ENCODE data around the gene TCFL5.
"Not testable (repeated sequence)": the region's sequence is repeated elsewhere in the genome, so short reads cannot be mapped to it uniquely, and the experiment has no call there.

The TCFL5 gene

DNA sequence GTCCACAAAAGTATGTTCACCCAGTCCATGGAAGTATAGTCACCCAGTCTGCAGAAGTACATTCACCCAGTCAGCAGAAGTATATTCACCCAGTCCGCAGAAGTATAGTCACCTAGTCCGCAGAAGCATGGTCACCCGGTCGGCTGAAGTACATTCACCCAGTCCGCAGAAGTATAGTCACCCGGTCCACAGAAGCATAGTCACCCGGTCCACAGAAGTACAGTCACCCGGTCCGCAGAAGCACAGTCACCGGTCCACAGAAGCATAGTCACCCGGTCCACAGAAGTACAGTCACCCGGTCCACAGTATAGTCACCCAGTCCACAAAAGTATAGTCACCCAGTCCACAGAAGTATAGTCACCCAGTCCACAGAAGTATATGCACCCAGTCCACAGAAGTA, 8.8 kb downstream of the TCFL5 start:
- DNase-seq: no peak

DNA sequence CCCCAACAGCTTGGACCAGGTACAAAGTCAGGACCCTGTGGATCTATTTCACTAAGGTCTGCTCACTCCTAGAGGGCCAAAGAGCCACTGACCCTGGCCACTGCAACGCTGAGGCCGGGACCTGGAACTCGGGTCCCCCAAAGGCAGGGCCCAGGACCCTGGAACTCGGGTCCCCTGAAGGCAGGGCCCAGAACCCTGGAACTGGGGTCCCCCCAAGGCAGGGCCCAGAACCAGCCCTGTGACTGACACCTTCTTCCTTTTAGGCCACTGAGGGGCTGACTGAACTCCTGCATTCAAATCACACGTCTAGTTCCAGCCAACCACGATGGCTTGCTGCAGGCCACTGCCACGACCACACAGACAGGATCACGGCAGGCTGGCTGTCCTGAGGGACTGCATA, 9.4 kb downstream of the TCFL5 start:
- DNase-seq: no peak

DNA sequence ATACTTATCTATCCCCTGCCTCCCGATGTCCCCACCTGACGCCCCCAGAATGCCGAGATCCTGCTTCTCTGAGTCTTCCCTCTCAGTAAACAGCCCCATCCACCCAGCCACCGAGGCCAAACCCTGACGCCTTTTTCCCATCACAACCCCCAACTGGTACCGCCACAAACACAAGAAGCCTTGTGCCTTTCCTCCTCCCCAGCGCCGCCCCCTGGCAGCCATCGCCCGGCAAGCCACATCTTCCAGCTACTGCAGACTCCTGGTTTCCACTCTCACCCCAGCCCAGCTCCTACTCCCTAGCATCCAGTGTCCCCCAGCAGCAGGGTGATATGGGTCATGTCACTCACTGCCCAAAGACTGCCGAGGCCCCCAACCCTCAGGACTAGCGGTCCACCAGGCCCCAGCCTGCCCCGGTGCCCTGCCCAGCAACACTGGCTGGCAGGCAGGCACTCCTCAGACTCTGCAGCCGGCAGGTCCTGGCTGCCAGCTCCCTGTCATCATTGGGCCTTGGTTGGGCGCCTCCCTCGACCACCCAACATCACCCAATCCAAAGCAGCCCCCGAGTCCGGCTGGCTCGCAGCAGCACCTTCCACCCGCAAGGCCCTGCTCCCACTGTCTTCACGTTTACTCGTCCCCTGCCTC, 11.2 kb downstream of the TCFL5 start:
- DNase-seq: no peak

DNA sequence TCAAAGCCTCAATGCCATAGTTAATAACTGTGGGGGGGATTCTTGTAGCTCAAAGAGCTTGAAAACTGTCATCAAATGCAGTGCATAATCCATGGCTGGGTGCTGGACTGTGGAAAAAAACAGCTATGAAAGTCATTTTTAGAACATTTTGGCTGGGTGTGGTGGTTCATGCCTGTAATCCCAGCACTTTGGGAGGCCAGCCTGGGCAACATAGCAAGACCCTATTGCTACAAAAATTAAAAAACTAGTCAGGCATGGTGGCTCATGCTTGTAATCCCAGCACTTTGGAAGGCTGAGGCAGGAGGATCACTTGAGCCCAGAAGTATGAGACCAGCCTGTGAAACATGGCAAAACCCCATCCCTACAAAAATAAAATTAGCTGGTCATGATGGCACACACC, 12.2 kb downstream of the TCFL5 start:
- no peak for DNase-seq

DNA sequence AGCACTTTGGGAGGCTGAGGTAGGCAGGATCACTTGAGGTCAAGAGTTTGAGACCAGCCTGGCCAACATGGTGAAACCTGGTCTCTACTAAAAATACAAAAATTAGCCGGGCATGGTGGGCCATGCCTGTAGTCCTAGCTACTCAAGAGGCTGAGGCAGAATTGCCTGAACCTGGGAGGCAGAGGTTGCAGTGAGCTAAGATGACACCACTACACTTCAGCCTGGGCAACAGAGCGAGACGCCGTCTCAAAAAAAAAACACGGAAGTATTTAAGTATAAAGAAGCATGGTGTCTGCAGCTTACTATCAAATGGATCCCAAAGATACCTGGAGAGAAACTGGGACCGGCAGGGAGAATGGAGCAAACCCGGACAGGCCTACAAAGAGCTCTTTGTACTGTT, 12.7 kb downstream of the TCFL5 start:
- not testable (repeated sequence) for DNase-seq

DNA sequence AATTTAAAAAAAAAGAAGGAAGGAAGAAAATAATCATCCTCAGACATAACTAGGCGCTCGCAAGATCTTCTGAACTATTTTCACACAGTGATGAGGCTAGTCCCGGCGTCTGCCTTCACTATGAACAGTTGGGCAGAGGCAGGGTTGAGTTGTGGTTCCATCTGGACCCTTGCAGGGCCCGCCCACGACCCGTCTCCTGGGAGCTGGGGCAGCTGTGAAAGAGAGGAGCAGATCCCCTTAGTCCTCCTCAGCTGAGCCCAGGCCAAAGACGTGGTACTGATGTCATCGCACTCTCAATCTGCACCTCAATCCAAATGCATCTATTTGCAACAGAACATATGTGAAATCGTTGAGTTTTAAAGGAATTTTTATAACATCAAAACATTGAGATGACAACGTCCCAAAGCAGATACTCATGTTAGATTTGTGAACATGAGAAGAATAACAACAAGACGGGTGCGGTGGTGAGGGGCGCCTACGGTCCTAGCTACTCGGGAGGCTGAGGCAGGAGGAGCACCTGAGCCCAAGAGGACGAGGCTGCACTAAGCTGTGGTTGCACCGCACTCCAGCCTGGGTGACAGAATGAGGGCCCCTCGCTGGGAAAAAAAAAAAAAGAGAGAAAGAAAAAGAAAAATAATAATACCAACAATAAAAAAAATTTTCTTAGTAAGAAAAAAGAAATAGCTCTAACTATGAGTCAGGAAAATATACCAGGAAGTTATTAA, 15.3 kb downstream of the TCFL5 start:
- no peak for DNase-seq

DNA sequence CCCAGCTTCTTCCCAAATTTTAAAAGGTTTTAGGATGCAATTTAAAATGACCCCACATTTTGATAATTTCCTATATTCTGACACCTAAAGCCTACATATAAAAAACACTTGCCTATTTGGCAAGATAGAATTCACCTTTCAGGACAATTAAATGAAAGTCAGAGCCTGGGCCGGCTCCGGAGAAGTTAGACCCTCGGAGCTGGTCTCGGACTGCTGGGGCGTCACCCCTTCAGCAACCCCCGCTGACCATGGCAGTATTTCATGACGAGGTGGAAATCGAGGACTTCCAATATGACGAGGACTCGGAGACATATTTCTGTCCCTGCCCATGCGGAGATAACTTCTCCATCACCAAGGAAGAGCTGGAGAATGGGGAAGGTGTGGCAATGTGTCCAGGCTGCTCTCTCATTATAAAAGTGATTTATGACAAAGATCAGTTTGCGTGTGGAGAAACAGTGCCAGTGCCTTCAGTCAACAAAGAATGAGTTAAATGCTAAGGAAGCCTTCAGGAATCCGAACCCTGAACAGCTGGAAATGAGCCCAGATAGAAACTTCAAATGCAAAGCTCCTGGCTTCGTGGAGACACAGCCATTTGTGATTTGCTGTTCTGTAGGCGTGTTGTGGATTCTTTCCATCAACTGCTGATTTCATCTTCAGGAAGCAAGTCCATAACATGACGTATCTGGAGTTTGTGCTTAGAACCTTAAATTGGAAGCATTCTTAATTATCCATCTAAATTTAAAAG, 16.0 kb downstream of the TCFL5 start:
- DNase-seq: no peak

DNA sequence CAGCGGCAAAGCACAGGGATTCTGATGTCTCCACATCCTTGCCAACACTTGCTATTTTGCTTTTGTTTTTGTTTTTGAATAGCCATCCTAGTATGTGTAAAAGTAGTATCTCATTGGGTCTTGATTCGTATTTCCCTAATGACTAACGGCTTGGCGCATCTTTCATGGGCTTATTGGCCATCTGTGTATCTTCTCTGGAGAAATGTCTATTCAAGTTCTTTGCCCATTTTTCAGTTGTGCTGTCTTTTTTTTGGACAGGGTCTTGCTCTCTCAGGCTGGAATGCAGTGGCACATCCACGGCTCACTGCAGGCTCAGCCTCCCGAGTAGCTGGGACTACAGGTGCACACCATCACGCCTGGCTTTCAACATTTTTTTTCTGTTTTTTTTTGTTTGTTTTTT, 17.4 kb downstream of the TCFL5 start:
- DNase-seq: no peak

DNA sequence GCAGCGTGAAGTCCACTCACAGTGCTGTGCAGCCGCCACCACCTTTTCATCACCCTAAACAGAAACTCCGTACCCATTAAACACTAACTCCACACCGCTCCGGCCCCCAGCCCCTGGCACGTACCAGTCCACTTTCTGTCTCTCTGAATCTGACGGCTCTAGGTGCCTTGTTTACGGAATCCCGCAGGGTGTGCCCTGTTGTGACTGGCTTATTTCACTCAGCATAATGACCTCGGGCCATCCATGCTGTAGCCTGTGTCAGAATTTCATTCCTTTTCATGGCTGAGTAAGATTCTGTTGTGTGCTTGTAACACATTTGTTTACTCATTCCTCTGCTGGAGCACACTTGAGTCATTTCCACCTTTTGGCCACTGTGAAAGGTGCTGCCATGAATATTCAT, 18.0 kb downstream of the TCFL5 start:
- no peak for DNase-seq

DNA sequence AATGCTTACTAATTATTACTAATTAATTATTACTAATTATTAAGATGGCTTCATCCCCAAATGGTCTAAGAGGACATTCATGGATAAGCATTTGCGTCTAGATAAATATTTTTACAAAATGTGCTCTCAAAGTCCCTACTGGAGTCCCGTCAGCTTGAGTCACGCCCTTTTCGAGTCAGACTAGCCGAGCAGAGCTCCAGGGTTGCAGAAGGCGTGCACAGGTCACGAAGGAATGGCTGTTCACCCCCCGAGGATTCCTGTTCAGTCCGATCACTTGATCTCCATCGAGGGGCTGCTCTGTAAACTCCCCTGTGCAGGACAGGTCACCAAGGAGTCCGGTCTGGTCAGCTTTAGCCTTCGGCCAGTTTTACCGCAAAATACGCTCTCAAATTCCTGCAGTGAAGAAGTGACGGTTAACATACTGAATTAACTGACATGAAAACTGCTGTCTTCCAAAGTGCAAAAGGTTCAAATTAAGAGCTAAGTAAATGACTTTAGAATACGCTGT, 19.9 kb downstream of the TCFL5 start:
- no peak for DNase-seq

DNA sequence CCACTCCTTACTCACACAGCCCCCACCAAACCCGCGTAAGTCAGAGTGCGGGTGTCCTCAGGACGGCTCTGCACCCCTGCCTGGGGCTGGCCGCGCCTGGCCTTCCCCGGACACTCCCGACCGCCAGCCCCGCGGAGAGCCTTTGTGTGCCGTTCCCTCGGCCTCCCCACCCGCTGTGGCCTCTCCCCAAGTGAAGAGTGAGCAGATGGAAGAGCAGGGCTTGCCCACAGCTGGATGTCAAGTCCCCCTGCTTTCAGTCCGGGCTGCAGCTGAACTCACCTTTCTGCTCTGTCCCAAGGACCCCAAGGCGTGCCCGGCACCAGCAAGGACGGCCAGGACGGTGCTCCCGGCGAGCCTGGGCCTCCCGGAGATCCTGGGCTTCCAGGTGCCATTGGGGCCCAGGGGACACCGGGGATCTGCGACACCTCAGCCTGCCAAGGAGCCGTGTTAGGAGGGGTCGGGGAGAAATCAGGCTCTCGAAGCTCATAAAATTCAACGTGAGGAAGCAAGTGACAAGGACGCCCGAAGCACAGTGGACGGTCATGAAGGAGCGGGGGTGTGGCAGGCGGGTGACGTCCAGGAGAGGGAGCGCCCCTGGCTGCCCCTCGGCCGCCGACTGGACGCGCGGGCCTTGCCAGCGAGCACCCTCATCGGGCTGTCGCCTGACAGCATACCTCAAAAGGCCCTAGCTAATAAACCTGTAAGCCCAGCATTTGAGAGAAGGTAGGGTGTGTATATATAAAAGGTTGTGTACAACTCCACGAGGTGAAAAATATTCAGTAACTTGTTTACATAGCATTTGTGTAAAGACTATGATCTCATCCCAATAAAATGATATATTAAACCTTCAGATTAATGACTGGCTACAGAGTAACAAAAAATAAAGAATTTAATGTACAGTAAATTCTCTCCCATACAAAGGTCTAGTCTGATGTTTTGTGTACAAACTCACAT, 21.1 kb downstream of the TCFL5 start:
- no peak for DNase-seq

DNA sequence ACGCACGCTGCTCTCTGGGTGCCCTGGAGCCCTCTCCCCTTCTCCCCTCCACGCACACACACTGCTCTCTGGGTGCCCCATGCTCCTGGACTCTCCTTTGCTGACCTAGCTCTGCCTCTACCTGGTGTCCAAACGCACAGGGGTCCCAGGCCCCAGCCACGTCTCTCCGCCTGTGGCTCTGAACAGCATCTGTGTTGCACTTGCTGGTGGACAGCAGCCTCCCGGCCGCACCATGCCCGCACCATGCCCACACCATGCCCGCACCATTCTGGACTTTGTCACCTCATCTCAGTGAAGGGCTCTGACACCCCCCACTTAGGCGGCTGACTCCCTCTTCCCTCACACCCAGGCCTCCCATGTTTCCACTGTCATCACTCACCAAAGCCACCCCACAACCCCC, 21.8 kb downstream of the TCFL5 start:
- no peak for DNase-seq

DNA sequence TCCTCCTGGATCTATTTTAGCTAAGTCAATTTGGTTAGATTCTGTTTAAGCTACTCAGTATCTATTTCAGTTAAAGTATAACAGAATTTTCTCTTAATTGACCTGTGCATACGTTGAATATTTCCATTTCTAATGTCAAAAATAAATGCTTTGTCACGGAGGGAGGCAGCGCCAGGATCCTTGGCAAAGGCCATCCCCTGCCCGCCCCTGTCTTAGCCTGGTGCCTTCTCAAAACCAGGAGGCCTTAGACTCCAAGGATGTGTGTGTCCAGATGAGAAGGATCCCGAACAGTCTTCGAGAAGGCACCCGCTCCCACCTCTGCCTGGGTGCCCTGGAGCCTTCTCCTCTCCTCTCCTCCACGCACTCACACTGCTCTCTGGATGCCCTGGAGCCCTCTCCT, 22.4 kb downstream of the TCFL5 start:
- no peak for DNase-seq

DNA sequence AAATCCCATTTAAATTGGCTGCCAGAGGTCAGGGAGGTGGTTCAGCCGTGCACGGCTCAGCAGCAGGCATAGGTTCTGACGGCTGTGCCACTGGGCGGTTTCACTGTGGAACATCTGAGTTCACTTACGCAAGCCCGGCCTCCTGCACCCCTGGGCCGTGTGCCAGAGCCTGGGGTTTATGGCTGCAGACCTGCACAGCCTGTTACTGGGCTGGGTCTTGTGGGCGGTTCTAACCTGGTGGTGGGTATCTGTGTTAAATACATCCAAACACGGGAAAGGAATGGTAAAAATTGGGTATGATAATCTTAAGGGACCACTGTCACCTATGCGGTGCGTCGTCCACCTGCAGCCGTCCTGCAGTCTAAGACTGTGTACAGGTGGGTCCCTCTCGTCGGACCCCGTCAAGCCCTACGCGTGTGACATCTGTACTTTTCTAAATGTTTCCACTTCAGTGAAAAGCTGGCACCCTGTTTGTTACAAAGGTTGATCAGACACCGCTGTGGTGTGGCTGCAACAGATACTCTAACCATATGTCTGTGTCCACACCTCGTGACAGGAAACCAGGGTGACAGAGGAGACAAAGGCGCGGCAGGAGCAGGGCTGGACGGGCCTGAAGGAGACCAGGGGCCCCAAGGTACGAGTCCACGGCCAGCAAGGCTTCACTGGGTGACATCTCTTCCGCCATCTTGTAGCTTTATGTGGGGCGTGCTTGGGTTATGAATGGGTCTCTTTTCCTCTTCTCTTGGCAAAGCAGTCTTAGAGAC, 23.3 kb downstream of the TCFL5 start:
- no peak for DNase-seq

DNA sequence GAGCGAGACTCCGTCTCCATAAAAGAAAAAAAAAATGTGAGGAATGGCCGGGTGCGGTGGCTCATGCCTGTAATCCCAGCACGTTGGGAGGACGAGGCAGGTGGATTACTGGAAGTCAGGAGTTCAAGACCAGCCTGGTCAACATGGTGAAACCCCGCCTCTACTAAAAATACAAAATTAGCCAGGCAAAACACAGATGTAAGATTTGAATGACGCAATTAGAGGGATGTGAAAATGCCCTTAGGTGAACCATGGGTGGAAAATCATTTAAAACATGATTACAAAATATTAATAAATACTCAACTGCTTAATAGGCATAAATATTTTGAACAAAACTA, 23.9 kb downstream of the TCFL5 start:
- no peak for DNase-seq

DNA sequence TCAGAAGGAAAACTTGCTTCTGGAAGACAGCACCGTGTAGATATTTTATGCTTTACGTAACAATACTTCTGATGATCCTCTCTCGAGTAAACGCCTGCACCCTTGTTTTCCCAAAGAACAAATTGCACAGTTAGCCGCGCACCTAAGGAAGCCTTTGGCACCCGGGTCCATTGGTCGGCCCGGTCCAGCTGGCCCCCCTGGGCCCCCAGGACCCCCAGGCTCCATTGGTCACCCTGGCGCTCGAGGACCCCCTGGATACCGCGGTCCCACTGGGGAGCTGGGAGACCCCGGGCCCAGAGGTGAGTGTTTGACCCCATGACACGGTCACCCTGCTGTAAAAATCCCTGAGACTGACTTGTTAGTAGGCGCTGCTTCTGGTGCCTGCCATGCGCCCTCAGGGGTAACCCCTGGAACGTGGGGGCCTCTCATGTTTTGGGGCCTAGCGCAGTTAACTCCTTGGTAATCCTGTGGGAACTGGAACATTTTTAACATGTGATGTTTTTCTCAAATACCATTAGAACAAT, 24.6 kb downstream of the TCFL5 start:
- DNase-seq: no peak

DNA sequence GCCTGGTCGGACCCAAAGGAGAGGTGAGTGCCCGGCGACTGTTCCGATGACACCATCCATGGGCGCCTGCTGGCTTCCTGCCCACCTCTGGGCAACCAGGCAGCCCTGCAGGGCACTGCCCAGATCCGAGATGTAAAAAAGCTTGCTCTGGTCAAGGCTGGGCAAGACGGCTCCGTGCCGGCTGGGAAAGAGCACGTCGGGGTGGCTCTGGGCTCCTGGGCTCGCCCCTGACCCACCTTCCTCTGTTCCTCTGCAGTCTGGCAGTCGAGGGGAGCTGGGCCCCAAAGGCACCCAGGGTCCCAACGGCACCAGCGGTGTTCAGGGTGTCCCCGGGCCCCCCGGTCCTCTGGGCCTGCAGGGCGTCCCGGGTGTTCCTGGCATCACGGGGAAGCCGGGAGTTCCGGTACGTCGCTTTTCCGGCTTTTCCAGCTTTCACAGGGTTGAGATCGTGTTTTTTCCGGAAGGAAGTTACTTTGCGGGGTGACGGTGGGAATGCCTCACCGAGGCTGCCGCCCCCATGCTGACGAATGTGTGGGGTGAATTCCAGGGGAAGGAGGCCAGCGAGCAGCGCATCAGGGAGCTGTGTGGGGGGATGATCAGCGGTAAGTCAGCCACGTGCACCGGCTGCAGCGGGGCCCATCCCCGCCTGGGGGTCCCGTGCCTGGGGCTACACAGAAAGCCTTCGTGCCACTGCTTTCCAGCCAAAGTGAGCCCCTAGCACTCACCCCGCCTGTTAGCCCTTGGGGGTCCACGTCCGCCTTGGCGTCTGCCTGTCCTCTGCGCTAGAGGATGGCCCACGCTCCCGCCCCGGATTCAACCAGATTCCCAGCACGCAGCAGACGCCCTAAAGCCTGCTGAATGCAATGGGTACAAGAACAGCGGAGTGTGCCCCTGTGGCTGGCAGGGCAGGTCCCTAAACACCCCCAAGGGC, 25.4 kb downstream of the TCFL5 start:
- no peak for DNase-seq

DNA sequence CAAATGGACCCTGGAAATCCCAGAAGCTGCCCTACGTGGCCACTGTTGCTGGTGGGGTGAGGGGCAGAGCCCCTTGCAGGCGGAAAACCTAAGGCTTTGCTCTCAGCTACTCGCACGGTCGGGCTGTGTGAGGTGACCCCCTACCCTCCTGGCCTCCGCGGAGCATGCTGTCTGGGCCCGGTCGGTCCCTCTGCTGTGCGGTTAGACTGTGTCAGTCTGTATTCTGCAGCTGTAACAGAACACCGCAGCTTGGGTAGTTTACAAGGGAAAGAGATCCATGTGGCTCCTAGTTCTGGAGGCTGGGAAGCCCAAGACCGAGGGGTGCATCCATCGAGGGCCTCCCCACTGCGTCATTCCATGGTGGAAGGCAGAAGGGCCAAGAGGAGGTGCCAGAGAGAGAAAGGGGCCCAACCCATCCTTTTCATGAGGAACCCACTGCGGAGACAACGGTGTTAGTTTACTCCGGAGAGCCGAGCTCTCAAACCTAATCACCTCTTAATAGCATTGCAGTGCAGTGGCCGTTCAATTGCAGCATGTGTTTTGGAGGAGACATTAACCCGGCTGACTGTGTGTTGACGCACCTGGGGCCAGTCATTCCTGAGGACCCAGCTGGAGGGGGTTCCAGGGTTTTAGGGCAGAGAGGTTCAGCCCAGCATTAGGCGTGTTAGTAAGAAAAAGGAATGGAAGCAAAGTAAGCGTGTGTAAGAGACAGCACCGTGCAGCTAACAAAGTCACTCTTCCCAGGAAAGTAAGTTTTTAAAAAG, 26.5 kb downstream of the TCFL5 start:
- DNase-seq: no peak

DNA sequence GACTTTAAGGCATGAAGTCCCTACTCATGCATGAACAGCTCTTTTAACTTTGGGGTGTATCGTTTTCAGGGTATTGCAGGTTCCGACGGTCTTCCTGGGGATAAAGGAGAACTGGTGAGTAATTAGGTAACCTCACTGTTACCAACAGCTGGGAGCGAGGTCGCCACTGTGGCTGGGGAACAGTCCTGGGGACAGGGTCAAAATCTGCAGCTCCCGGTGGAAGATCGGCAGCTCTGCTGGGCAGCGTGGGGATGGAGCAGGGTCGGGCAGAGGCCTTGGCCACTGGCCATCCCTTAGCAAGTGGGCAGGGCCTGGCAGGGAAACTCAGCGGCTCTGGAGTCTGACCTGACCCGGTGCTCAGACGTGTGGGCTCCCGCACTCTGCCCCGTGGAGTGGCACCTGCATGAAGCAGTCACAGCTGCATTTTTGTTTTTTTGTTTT, 28.7 kb downstream of the TCFL5 start:
- DNase-seq: no peak
